ENCODE measurements around the gene SHISA5.

The SHISA5 gene

GRCh38 chr3:48459773-48460516, 44.0 kb downstream of the SHISA5 start:
- ATAC-seq = no peak

GRCh38 chr3:48459331-48459730, 44.6 kb downstream of the SHISA5 start:
- ATAC-seq = no peak
- TF ChIP-seq PPARA (CRISPR knock-in tag; IDR thresholded peaks at IDR 0.05; ENCODE audit: borderline replicate concordance) (no peak), ZFP3 (CRISPR knock-in tag; IDR thresholded peaks at IDR 0.05) (no peak), OSR1 (CRISPR knock-in tag; IDR thresholded peaks at IDR 0.05) (no peak), RARB (CRISPR knock-in tag; IDR thresholded peaks at IDR 0.05) (no peak), TCF4 (CRISPR knock-in tag; IDR thresholded peaks at IDR 0.05; ENCODE audit: borderline replicate concordance) (no peak), POU6F1 (CRISPR knock-in tag; IDR thresholded peaks at IDR 0.05; ENCODE audit: borderline replicate concordance, low read depth) (no peak), ZC3H10 (CRISPR knock-in tag; IDR thresholded peaks at IDR 0.05) (no peak), GLIS3 (CRISPR knock-in tag; IDR thresholded peaks at IDR 0.05) (no peak), BACH2 (CRISPR knock-in tag; IDR thresholded peaks at IDR 0.05; ENCODE audit: borderline replicate concordance) (no peak), TSHZ2 (CRISPR knock-in tag; IDR thresholded peaks at IDR 0.05) (no peak), ZNF70 (CRISPR knock-in tag; IDR thresholded peaks at IDR 0.05) (no peak)

More at GRCh38 chr3:48459773-48460516, 44.0 kb downstream of the SHISA5 start:
- TF ChIP-seq PATZ1 (CRISPR knock-in tag; IDR thresholded peaks at IDR 0.05; ENCODE audit: borderline replicate concordance) (no peak), CSRNP3 (CRISPR knock-in tag; IDR thresholded peaks at IDR 0.05) (no peak), TSHZ2 (CRISPR knock-in tag; IDR thresholded peaks at IDR 0.05) (no peak), RARB (CRISPR knock-in tag; IDR thresholded peaks at IDR 0.05) (no peak), SNAI2 (CRISPR knock-in tag; IDR thresholded peaks at IDR 0.05) (no peak), ZFP30 (CRISPR knock-in tag; IDR thresholded peaks at IDR 0.05) (no peak), TOX (CRISPR knock-in tag; IDR thresholded peaks at IDR 0.05; ENCODE audit: borderline replicate concordance) (no peak), ARNTL (CRISPR knock-in tag; IDR thresholded peaks at IDR 0.05; ENCODE audit: borderline replicate concordance, low read depth) (no peak), CREB5 (CRISPR knock-in tag; IDR thresholded peaks at IDR 0.05; ENCODE audit: low read depth) (no peak), OSR1 (CRISPR knock-in tag; IDR thresholded peaks at IDR 0.05) (no peak), ZC3H10 (CRISPR knock-in tag; IDR thresholded peaks at IDR 0.05) (no peak), CSDC2 (CRISPR knock-in tag; IDR thresholded peaks at IDR 0.05) (no peak)

Data from SK-N-SH treated with all-trans-retinoic acid at 6 μM for 48 hours (cell line).